H9 (cell line): ENCODE results near the gene ZNF784. TPM values are rescaled to one million over a fixed set of nuclear protein-coding genes. Genes with fewer than 3 reads are reported as not detected.

ENCODE experiments used
- DNase-seq: peaks from one replicate; pipeline ENCODE4 v3.0.0-alpha.2; 2017
- H2AFZ ChIP-seq: one replicate; pipeline ENCODE4 v1.6.1; 2013; ENCODE audit warnings: mild to moderate bottlenecking, low read length, control low read depth, moderate library complexity
- H2AK5ac ChIP-seq: 2 replicates; pipeline ENCODE4 v1.6.1; 2013; ENCODE audit warnings: low read length, control low read depth, mixed read lengths; ENCODE audit not compliant: insufficient read length
- H2BK120ac ChIP-seq: one replicate; pipeline ENCODE4 v1.6.1; 2013; ENCODE audit warnings: low read depth, mild to moderate bottlenecking, low read length, control low read depth, inconsistent platforms; ENCODE audit not compliant: poor library complexity, severe bottlenecking
- H2BK12ac ChIP-seq: 2 replicates; pipeline ENCODE4 v1.6.1; 2013; ENCODE audit warnings: low read length, control low read depth, mixed read lengths, low read depth; ENCODE audit not compliant: insufficient read length
- H2BK15ac ChIP-seq: 2 replicates; pipeline ENCODE4 v1.6.1; 2013; ENCODE audit warnings: low read depth, low read length, control low read depth
- H2BK20ac ChIP-seq: one replicate; pipeline ENCODE4 v1.6.1; 2013; ENCODE audit warnings: low read depth, mild to moderate bottlenecking, low read length, control low read depth, inconsistent platforms; ENCODE audit not compliant: poor library complexity, severe bottlenecking
- H2BK5ac ChIP-seq: 2 replicates; pipeline ENCODE4 v1.6.1; 2013; ENCODE audit warnings: low read length, control low read depth, mixed read lengths; ENCODE audit not compliant: insufficient read length
- H3K14ac ChIP-seq: 2 replicates; pipeline ENCODE4 v1.6.1; 2013; ENCODE audit warnings: low read length, control low read depth; ENCODE audit not compliant: insufficient read depth
- H3K18ac ChIP-seq: 2 replicates; pipeline ENCODE4 v1.6.1; 2013; ENCODE audit warnings: low read depth, mild to moderate bottlenecking, mixed read lengths, low read length, control low read depth; ENCODE audit not compliant: insufficient read length
- H3K23ac ChIP-seq: 2 replicates; pipeline ENCODE4 v1.6.1; 2013; ENCODE audit warnings: low read length, control low read depth, mixed read lengths, low read depth; ENCODE audit not compliant: insufficient read length
- H3K23me2 ChIP-seq: 2 replicates; pipeline ENCODE4 v1.6.1; 2013; ENCODE audit warnings: low read depth, mild to moderate bottlenecking, mixed read lengths, low read length, control low read depth; ENCODE audit not compliant: insufficient read length, poor library complexity, severe bottlenecking
- H3K27ac ChIP-seq: 2 replicates; pipeline ENCODE4 v1.5.1; 2013; ENCODE audit warnings: low read length, control low read depth, mixed read lengths, low read depth; ENCODE audit not compliant: insufficient read length
- H3K27me3 ChIP-seq: 2 replicates; pipeline ENCODE4 v1.6.1; 2013; ENCODE audit warnings: low read length, control low read depth, inconsistent platforms; ENCODE audit not compliant: insufficient read depth
- H3K4ac ChIP-seq: 2 replicates; pipeline ENCODE4 v1.6.1; 2013; ENCODE audit warnings: low read depth, mild to moderate bottlenecking, control low read depth, inconsistent platforms, low read length, moderate library complexity
- H3K4me1 ChIP-seq: 2 replicates; pipeline ENCODE4 v1.6.1; 2013; ENCODE audit warnings: low read length, control low read depth, inconsistent platforms; ENCODE audit not compliant: insufficient read depth
- H3K4me2 ChIP-seq: 2 replicates; pipeline ENCODE4 v1.6.1; 2013; ENCODE audit warnings: low read length, control low read depth, mixed read lengths; ENCODE audit not compliant: insufficient read length, insufficient read depth
- H3K56ac ChIP-seq: 2 replicates; pipeline ENCODE4 v1.6.1; 2013; ENCODE audit warnings: low read depth, mild to moderate bottlenecking, mixed read lengths, low read length, control low read depth; ENCODE audit not compliant: insufficient read length
- H3K79me1 ChIP-seq: 2 replicates; pipeline ENCODE4 v1.6.1; 2013; ENCODE audit warnings: low read depth, mild to moderate bottlenecking, moderate library complexity, low read length, control low read depth, inconsistent platforms; ENCODE audit not compliant: insufficient read depth, poor library complexity, severe bottlenecking
- H3K79me2 ChIP-seq: 2 replicates; pipeline ENCODE4 v1.6.1; 2013; ENCODE audit warnings: low read length, control low read depth, inconsistent platforms; ENCODE audit not compliant: insufficient read depth
- H3K9ac ChIP-seq: 2 replicates; pipeline ENCODE4 v1.6.1; 2013; ENCODE audit warnings: low read length, control low read depth, mixed read lengths; ENCODE audit not compliant: insufficient read length; ENCODE audit errors: extremely low read depth
- H3K9me3 ChIP-seq: one replicate; pipeline ENCODE4 v1.6.1; 2013; ENCODE audit warnings: low read depth, low read length, inconsistent platforms; ENCODE audit not compliant: control insufficient read depth
- H3T11ph ChIP-seq: one replicate; pipeline ENCODE4 v1.6.1; 2013; ENCODE audit warnings: mild to moderate bottlenecking, low read length, control low read depth, inconsistent platforms
- H4K20me1 ChIP-seq: one replicate; pipeline ENCODE4 v1.6.1; 2013; ENCODE audit not compliant: control insufficient read depth, insufficient read length, insufficient read depth
- H4K5ac ChIP-seq: 2 replicates; pipeline ENCODE4 v1.6.1; 2013; ENCODE audit warnings: low read depth, mild to moderate bottlenecking, mixed read lengths, low read length, control low read depth; ENCODE audit not compliant: insufficient read length
- H4K8ac ChIP-seq: replicated peaks from 2 replicates; pipeline ENCODE4 v1.6.1; 2013; ENCODE audit warnings: low read length, control low read depth, mixed read lengths, low read depth; ENCODE audit not compliant: insufficient read length
- H4K91ac ChIP-seq: 2 replicates; pipeline ENCODE4 v1.6.1; 2013; ENCODE audit warnings: low read depth, mild to moderate bottlenecking, moderate library complexity, mixed read lengths, low read length, control low read depth; ENCODE audit not compliant: insufficient read length
- H3K27ac Mint-ChIP-seq, 3 experiments: 2 replicates in 2 of 3; 3 replicates in 1 of 3; pipeline ENCODE4 v1.8.0; 2020 to 2021; ENCODE audit warnings: mixed read lengths in 3 of 3, mild to moderate bottlenecking in 1 of 3, moderate library complexity in 1 of 3
- H3K27me3 Mint-ChIP-seq: 2 replicates; pipeline ENCODE4 v1.8.0; 2021; ENCODE audit warnings: low read depth, mild to moderate bottlenecking, moderate library complexity, mixed read lengths
- H3K36me3 Mint-ChIP-seq, 3 experiments: 2 replicates in 2 of 3; 3 replicates in 1 of 3; pipeline ENCODE4 v1.8.0; 2020 to 2021; ENCODE audit warnings: low read depth in 3 of 3, mixed read lengths in 3 of 3; ENCODE audit not compliant: insufficient read depth in 1 of 3
- H3K4me1 Mint-ChIP-seq, 2 experiments: 2 replicates each; pipeline ENCODE4 v1.8.0; 2020; ENCODE audit warnings: mixed read lengths in 2 of 2
- H3K4me3 Mint-ChIP-seq, 2 experiments: 2 replicates in 1 of 2; 3 replicates in 1 of 2; pipeline ENCODE4 v1.8.0; 2020 to 2021; ENCODE audit warnings: mild to moderate bottlenecking in 2 of 2, mixed read lengths in 2 of 2, moderate library complexity in 1 of 2
- H3K9me3 Mint-ChIP-seq, 2 experiments: 2 replicates in 1 of 2; 3 replicates in 1 of 2; pipeline ENCODE4 v1.8.0; 2020; ENCODE audit warnings: mild to moderate bottlenecking in 2 of 2, mixed read lengths in 2 of 2, moderate library complexity in 1 of 2
- CTCF ChIP-seq: fragments of 200-600 bp; sonication (generic); conservative IDR thresholded peaks from 3 replicates; pipeline ENCODE4 v1.8.0; 2021; ENCODE audit warnings: antibody characterized with exemption, mild to moderate bottlenecking
- WGBS: extraction: QIAGEN DNeasy Blood & Tissue Kit; methylation state at CpG from one replicate; pipeline ENCODE4 v1.1.7; 2013; ENCODE audit warnings: missing lambda C conversion rate, low lambda C conversion rate, mixed read lengths; ENCODE audit not compliant: insufficient read length; ENCODE audit errors: extremely low coverage; 5-methylcytosine and 5-hydroxymethylcytosine counted together
- total RNA-seq: library from RNA; stranded (reverse); gene quantifications from 2 replicates; pipeline ENCODE4 v1.2.1, GENCODE V29; 2021

The ZNF784 gene
- total RNA-seq, 1 experiment from 2014 or later: 10.7 TPM

GRCh38 chr19:55667006-55667381, 42.6 kb upstream of the ZNF784 start:
- peaks cover 7% of the 10 kb centered on the region; the same call in 1 of the 2 replicates for H3K79me2 ChIP-seq
- H4K20me1 ChIP-seq: no peaks in the 10 kb centered on the region
- Mint-ChIP-seq H3K9me3 (no peaks in the 10 kb centered on the region), H3K4me1 (peaks cover 14 to 16% of the 10 kb centered on the region in 2 experiments), H3K4me3 (no peak overlapping the region), H3K27ac (peak overlapping the region in 1 of 3 experiments; percentile 40; a peak in 1 of 7 replicates), H3K27me3 (no peaks in the 10 kb centered on the region), H3K36me3 (peaks cover 71 to 91% (median 84%) of the 10 kb centered on the region in 3 experiments)
- H3K4me2 ChIP-seq: no peak overlapping the region
- no peak overlapping the region for H3T11ph ChIP-seq
- no peak overlapping the region for H3K9ac ChIP-seq
- H3K14ac ChIP-seq: no peak overlapping the region
- no peak overlapping the region for H3K56ac ChIP-seq
- no peak overlapping the region for H2AK5ac ChIP-seq
- H3K79me1 ChIP-seq: no peaks in the 10 kb centered on the region
- no peak overlapping the region for H3K18ac ChIP-seq
- H3K23ac ChIP-seq: no peak overlapping the region
- H3K4ac ChIP-seq: no peak overlapping the region
- no peak overlapping the region for H4K5ac ChIP-seq
- H2BK20ac ChIP-seq: no peak overlapping the region
- WGBS: no CpG with 5 or more reads among the region's 4 CpGs
- no peak for TF ChIP-seq CTCF
- no peak overlapping the region for H3K27ac ChIP-seq
- no peaks in the 10 kb centered on the region for H3K23me2 ChIP-seq
- no peaks in the 10 kb centered on the region for H3K27me3 ChIP-seq
- no peak overlapping the region for H2BK5ac ChIP-seq
- H4K91ac ChIP-seq: no peak overlapping the region
- no peak overlapping the region for H4K8ac ChIP-seq
- H2BK12ac ChIP-seq: no peak overlapping the region
- no peak for DNase-seq
- H2BK120ac ChIP-seq: no peak overlapping the region
- H3K9me3 ChIP-seq: no peaks in the 10 kb centered on the region
- H2AFZ ChIP-seq: no peak overlapping the region
- no peak overlapping the region for H2BK15ac ChIP-seq
- H3K4me1 ChIP-seq: no peaks in the 10 kb centered on the region
